ENCODE results near the gene S100A2.

Gene S100A2

GRCh38 chr1:153565529-153566374 lies at the start of gene S100A2:
Gene S100A2, minus strand, starts transcription at chr1:153565844. Its CDS starts 1,967 bp downstream, at chr1:153563877.
- no peak for DNase-seq (ENCODE audit: extremely low read depth in 1 of 2, low read depth in 1 of 2)

DNA sequence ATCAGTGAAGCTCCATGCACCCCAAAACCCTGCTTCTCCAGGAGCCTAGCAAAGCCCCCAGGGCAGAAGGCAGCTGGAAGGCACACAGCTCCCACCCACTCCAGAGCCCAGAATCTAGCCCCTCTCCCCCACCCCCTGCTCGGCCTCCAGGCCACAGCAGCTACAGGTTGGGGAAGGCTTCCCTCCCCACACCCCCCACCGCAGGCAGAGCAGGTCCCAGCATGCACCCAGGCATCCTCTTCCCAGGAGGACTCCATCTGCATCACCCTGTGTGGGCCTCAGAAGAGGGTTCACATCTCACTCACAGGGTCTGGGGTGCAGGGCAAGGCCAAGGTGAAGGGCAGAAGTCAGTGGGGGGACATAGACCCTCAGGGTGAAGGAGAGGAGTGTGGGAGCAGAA lies 49.8 kb upstream of the S100A2 start:
- DNase-seq (ENCODE audit: extremely low read depth in 1 of 2, low read depth in 1 of 2): no peak

DNA sequence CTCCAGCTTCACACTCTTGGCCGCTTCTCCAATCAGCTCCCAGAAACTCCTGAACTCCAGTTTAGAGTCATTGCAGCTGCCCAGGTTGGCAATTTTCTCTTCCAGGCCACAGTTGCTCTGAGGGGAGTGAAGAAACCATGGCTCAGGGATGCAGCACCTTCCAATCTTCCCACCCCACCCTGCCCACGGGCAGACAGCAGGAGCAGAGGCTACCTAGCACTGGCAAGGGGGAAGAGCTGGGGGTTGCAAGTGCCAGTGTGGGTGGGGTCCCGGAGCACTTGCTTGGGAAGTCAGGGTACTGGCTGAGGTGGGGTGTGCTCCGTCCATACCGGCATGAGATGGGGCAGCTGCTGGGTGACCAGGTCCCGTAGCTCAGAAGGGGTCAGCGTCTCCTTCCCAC lies 49.3 kb upstream of the S100A2 start:
- DNase-seq (ENCODE audit: extremely low read depth in 1 of 2, low read depth in 1 of 2): no peak

GRCh38 chr1:153614189-153614900 lies 48.7 kb upstream of the S100A2 start:
- no peak for DNase-seq (ENCODE audit: extremely low read depth in 1 of 2, low read depth in 1 of 2)

DNA sequence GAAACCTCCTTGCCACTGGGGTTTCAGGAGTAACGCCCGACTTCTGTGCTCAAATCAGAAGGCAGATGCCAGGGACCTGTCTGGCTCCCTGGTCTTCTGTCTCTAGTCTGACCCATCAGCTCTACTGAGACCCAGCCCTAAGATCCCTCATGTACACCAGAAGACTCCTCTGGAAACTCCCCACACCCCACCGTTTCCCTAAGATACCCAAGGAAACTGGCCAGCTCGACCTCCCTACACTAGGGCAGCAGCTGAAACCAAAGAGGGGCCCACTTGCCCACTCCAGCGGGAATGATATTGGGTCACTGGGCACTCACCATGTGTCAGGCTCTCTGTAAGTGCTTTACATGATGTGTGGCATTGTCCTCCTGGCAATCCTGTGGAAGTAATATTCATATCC lies 47.8 kb upstream of the S100A2 start:
- no peak for DNase-seq (ENCODE audit: extremely low read depth in 1 of 2, low read depth in 1 of 2)

DNA sequence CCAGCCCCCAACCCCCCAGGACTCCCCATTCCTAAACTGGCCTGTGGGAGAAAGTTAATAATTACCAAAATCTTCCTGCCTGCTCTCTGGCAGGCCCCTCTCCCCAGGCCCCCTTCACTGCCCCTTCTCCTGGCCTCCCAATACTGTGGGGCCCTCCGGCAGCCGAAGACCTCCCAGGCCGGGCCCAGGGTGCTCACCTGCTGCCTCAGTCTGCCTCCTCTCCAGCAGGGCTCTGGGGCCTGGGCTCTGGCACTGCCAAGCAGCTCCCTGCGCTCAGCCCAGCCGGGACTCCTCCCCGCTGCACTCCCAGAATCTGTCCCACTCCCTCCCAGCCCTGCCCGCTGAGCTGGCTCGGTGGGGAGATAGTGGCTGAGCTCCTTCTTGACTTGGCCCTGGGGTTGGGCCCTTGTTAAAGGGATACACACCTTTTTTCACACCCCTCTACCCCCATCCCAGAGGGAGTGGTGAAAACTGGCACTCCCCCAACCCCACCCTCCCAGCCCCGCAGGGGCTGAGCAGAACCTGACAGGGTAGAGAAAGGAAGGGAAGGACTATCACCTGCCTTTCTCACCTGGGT lies 47.2 kb upstream of the S100A2 start, which contains the start of gene S100A16:
S100A16 (minus strand) TSS at position 383 of the 577 bp plus-strand sequence. CDS start 4,986 bp downstream, outside the sequence.
- DNase-seq (ENCODE audit: extremely low read depth in 1 of 2, low read depth in 1 of 2): no peak

- no peak for DNase-seq (ENCODE audit: extremely low read depth in 1 of 2, low read depth in 1 of 2)
These were observed 46.6 kb upstream of the S100A2 start for GRCh38 chr1:153612111-153612754.

DNA sequence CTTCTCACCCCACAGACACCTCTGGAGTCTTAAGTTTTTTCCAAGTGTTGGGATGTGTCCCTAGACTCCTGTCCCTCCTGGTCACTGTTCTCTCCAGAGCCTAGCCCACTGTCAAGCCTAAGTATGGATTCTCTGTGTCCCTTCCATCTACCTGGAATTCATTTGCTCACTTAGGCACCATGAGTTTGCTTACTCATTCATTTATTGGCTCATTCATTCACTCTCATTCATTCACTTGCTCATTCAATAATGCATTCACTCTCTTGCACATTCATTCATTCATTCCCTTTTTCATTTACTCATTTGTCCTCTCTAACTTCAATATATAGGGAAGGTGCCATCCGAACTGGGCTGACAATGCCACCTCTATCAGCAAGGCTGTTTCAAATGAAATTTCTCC lies 45.7 kb upstream of the S100A2 start:
- DNase-seq (ENCODE audit: extremely low read depth in 1 of 2, low read depth in 1 of 2): no peak

GRCh38 chr1:153610811-153611301 lies 45.2 kb upstream of the S100A2 start:
- no peak for DNase-seq (ENCODE audit: extremely low read depth in 1 of 2, low read depth in 1 of 2)

GRCh38 chr1:153610334-153610733 lies 44.7 kb upstream of the S100A2 start:
- DNase-seq (ENCODE audit: extremely low read depth in 1 of 2, low read depth in 1 of 2): no peak

GRCh38 chr1:153609585-153609907 lies 43.9 kb upstream of the S100A2 start:
- DNase-seq (ENCODE audit: extremely low read depth in 1 of 2, low read depth in 1 of 2): no peak

- no peak for DNase-seq (ENCODE audit: extremely low read depth in 1 of 2, low read depth in 1 of 2)
These were observed 43.3 kb upstream of the S100A2 start for GRCh38 chr1:153608742-153609584.

GRCh38 chr1:153608089-153608682 lies 42.5 kb upstream of the S100A2 start:
- DNase-seq (ENCODE audit: extremely low read depth in 1 of 2, low read depth in 1 of 2): no peak

GRCh38 chr1:153607381-153607780 lies 41.7 kb upstream of the S100A2 start:
- DNase-seq (ENCODE audit: extremely low read depth in 1 of 2, low read depth in 1 of 2): no peak

GRCh38 chr1:153606194-153606593 lies 40.5 kb upstream of the S100A2 start:
- DNase-seq (ENCODE audit: extremely low read depth in 1 of 2, low read depth in 1 of 2): no peak

DNA sequence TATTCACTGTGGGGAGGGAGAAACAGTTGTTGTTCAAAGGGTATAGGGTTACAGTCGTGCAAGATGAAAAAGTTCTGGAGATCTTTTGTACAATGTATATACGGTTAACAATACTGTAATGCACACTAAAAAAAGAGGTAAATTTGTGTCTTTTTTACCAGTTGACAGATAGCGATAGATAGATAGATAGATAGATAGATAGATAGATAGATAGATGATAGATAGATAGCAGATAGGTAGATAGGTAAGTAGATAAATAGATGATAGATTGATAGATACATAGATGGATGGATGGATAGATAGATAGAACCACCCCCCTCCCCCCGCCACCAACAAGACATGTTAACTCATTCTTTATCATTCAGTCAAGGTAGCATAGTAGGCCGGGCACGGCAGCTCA lies 37.1 kb upstream of the S100A2 start:
- DNase-seq (ENCODE audit: extremely low read depth in 1 of 2, low read depth in 1 of 2): no peak

DNA sequence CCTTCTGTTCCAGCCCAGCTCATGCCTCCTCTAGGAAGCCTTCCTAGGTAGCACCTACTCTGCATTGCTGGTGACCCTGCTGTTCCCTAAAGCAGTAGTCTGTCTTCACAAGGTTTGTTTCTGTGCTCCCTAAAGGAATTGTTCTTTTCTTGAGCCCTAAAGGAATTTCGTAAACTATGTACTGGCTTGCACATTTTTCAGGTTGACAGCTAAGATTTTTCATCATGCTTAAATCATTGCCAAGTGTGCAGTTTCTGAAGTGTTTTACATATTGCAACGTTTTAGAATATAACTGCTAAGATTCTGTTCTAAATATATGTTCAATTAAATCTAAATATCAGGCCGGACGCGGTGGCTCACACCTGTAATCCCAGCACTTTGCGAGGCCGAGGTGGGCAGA lies 34.2 kb upstream of the S100A2 start:
- no peak for DNase-seq (ENCODE audit: extremely low read depth in 1 of 2, low read depth in 1 of 2)

GRCh38 chr1:153598309-153599172 lies 32.9 kb upstream of the S100A2 start:
- DNase-seq (ENCODE audit: extremely low read depth in 1 of 2, low read depth in 1 of 2): no peak

- DNase-seq (ENCODE audit: extremely low read depth in 1 of 2, low read depth in 1 of 2): no peak
These were observed 31.6 kb upstream of the S100A2 start for GRCh38 chr1:153597206-153597605.

Measured in activated CD8-positive, alpha-beta memory T cell treated with anti-CD3 and anti-CD28 coated beads for 1 hour (primary cell).